Spleen (tissue), 7 donors: ENCODE measurements around the gene PLXNC1.

ENCODE experiments used
- POLR2A ChIP-seq, 3 donors: fragments of 450-650 bp; IDR thresholded peaks; one replicate each; pipeline ENCODE4 v1.5.1; 2017; ENCODE audit warnings: antibody characterized with exemption in 3 of 3, mild to moderate bottlenecking in 1 of 3
- TF ChIP-seq, protein P1 (sequence below), 11 experiments: fragments of 200-600 bp in 7 of 11; fragments of 450-650 bp in 4 of 11; sonication (generic) in 4 of 11; IDR thresholded peaks in 8 of 11; conservative IDR thresholded peaks in 3 of 11; 1 replicate in 7 of 11; 2 replicates in 4 of 11; pipeline versions ENCODE4 v1.4.0 to v1.8.0; 2016 to 2021; ENCODE audit warnings: antibody characterized with exemption in 11 of 11, inconsistent platforms in 4 of 11, mild to moderate bottlenecking in 1 of 11
- donor health status: DM: no; HTN: no; CAD: no; lungs with moderate emphysema.
- donor health status: DM: no; HTN: no; CAD: no.
- donor health status: DM: no; HTN: no; CAD: no.

DNA sequence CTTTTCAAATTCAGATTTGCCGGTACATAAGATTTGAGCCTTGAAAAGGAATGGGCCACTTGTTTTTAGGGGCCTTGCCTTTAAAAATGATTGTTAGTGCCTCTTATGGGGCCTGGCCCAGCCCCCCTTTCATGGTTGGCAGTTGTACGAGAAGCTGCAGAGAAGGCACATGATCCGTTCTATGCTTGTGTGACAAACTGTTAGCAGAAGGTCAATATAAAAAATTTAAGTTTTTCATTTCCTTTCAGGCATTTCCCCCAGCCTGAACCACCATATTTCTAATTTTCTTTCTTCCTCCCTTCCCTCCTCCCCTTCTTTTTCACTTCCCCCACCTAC lies 119.1 kb downstream of the PLXNC1 start:
- TF ChIP-seq, protein P1, sequence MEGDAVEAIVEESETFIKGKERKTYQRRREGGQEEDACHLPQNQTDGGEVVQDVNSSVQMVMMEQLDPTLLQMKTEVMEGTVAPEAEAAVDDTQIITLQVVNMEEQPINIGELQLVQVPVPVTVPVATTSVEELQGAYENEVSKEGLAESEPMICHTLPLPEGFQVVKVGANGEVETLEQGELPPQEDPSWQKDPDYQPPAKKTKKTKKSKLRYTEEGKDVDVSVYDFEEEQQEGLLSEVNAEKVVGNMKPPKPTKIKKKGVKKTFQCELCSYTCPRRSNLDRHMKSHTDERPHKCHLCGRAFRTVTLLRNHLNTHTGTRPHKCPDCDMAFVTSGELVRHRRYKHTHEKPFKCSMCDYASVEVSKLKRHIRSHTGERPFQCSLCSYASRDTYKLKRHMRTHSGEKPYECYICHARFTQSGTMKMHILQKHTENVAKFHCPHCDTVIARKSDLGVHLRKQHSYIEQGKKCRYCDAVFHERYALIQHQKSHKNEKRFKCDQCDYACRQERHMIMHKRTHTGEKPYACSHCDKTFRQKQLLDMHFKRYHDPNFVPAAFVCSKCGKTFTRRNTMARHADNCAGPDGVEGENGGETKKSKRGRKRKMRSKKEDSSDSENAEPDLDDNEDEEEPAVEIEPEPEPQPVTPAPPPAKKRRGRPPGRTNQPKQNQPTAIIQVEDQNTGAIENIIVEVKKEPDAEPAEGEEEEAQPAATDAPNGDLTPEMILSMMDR (IDR thresholded peaks at IDR 0.05 in 8 of 11, conservative IDR thresholded peaks at IDR 0.05 in 3 of 11) = no peak
- TF ChIP-seq POLR2A (IDR thresholded peaks at IDR 0.05) = no peak
